HK-2 (cell line): ENCODE data around the gene COL5A1.

Experiments used
- DNase-seq: peaks from one replicate; pipeline ENCODE4 v3.0.0-alpha.2; 2018; ENCODE audit not compliant: unreplicated experiment

Gene COL5A1

GRCh38 chr9:134792627-134793026 is 151.0 kb downstream of the COL5A1 start:
- DNase-seq: no peak

- DNase-seq: no peak
Observed at GRCh38 chr9:134793288-134794188, 151.9 kb downstream of the COL5A1 start.

GRCh38 chr9:134794663-134795370 is 153.2 kb downstream of the COL5A1 start:
- DNase-seq: no peak

GRCh38 chr9:134795446-134795845 is 153.8 kb downstream of the COL5A1 start:
- DNase-seq: no peak

- no peak for DNase-seq
Observed at GRCh38 chr9:134796882-134797281, 155.3 kb downstream of the COL5A1 start.

- DNase-seq: no peak
Observed at GRCh38 chr9:134800791-134801339, 159.3 kb downstream of the COL5A1 start.

GRCh38 chr9:134802216-134802795 is 160.7 kb downstream of the COL5A1 start:
- no peak for DNase-seq

GRCh38 chr9:134804871-134805270 is 163.3 kb downstream of the COL5A1 start:
- DNase-seq: no peak

- DNase-seq: no peak
Observed at GRCh38 chr9:134807716-134808446, 166.3 kb downstream of the COL5A1 start.

GRCh38 chr9:134808447-134808792 is 166.8 kb downstream of the COL5A1 start:
- no peak for DNase-seq

- no peak for DNase-seq
Observed at GRCh38 chr9:134809292-134809691, 167.7 kb downstream of the COL5A1 start.

GRCh38 chr9:134809826-134810225 is 168.2 kb downstream of the COL5A1 start:
- no peak for DNase-seq

- no peak for DNase-seq
Observed at GRCh38 chr9:134811079-134811672, 169.6 kb downstream of the COL5A1 start.

- DNase-seq: no peak
Observed at GRCh38 chr9:134811673-134812342, 170.2 kb downstream of the COL5A1 start.

- DNase-seq: no peak
Observed at GRCh38 chr9:134812343-134812673, 170.7 kb downstream of the COL5A1 start.

- no peak for DNase-seq
Observed at GRCh38 chr9:134813841-134814240, 172.2 kb downstream of the COL5A1 start.

- DNase-seq: no peak
Observed at GRCh38 chr9:134814598-134815215, 173.1 kb downstream of the COL5A1 start.

- DNase-seq: no peak
Observed at GRCh38 chr9:134815435-134816214, 174.0 kb downstream of the COL5A1 start.

- DNase-seq: no peak
Observed at GRCh38 chr9:134816264-134816663, 174.7 kb downstream of the COL5A1 start.
